Ishikawa (cell line): Measurements from ENCODE around the gene AWAT2.

Source experiments
- EP300 ChIP-seq: IDR thresholded peaks from 2 replicates; pipeline ENCODE4 v1.6.1; 2012; ENCODE audit warnings: borderline replicate concordance
- TAF1 ChIP-seq: IDR thresholded peaks from 2 replicates; pipeline ENCODE4 v1.6.1; 2012; ENCODE audit warnings: low read depth, mild to moderate bottlenecking
- YY1 ChIP-seq: IDR thresholded peaks from 2 replicates; pipeline ENCODE4 v1.6.1; 2012; ENCODE audit warnings: low read depth

GRCh38 chrX:70046978-70047377 lies 2.8 kb downstream of the AWAT2 start:
- TF ChIP-seq EP300 (no peak), YY1 (no peak), TAF1 (no peak)
